GM19452 (cell line): ENCODE results near the gene TPX2.
"Not testable (repeated sequence)": the region's sequence is repeated elsewhere in the genome, so short reads cannot be mapped to it uniquely, and the experiment has no call there.

Source experiments
- ATAC-seq: cut with Tn5 transposase; IDR thresholded peaks from one replicate; pipeline ENCODE4 v1.9.1; 2021; ENCODE audit not compliant: unreplicated experiment

TPX2 gene

GRCh38 chr20:31811796-31812728, 73.0 kb downstream of the TPX2 start:
- ATAC-seq, result no peak

GRCh38 chr20:31813611-31814010, 74.5 kb downstream of the TPX2 start:
- ATAC-seq, result no peak

GRCh38 chr20:31814142-31814541, 75.1 kb downstream of the TPX2 start:
- ATAC-seq, result not testable (repeated sequence)

GRCh38 chr20:31815408-31816188, 76.5 kb downstream of the TPX2 start:
- no peak for ATAC-seq

GRCh38 chr20:31816221-31816620, 77.1 kb downstream of the TPX2 start:
- ATAC-seq, result no peak

GRCh38 chr20:31817461-31817860, 78.4 kb downstream of the TPX2 start:
- no peak for ATAC-seq

GRCh38 chr20:31818376-31818908, 79.4 kb downstream of the TPX2 start:
- no peak for ATAC-seq

- no peak for ATAC-seq
These were observed 80.1 kb downstream of the TPX2 start, which contains the start of gene MYLK2 for GRCh38 chr20:31819083-31819784. Gene MYLK2, plus strand, starts transcription at chr20:31819356. Its CDS starts 225 bp downstream, at chr20:31819581.

GRCh38 chr20:31820228-31820627, 81.1 kb downstream of the TPX2 start:
- no peak for ATAC-seq

- ATAC-seq, result no peak
These were observed 82.3 kb downstream of the TPX2 start for GRCh38 chr20:31821427-31821826.

- ATAC-seq, result peak; percentile 74
These were observed 83.6 kb downstream of the TPX2 start for GRCh38 chr20:31822421-31823330.

GRCh38 chr20:31823360-31824124, 84.5 kb downstream of the TPX2 start:
- ATAC-seq, result no peak

GRCh38 chr20:31824125-31824485, 85.0 kb downstream of the TPX2 start:
- ATAC-seq, result no peak

- no peak for ATAC-seq
These were observed 85.6 kb downstream of the TPX2 start for GRCh38 chr20:31824554-31825313.

GRCh38 chr20:31826074-31826473, 87.0 kb downstream of the TPX2 start:
- ATAC-seq, result no peak

- no peak for ATAC-seq
These were observed 88.0 kb downstream of the TPX2 start for GRCh38 chr20:31827059-31827458.

GRCh38 chr20:31828016-31828415, 88.9 kb downstream of the TPX2 start:
- ATAC-seq, result not testable (repeated sequence)

GRCh38 chr20:31829731-31830130, 90.6 kb downstream of the TPX2 start:
- ATAC-seq, result no peak
